HEK293 (cell line): ENCODE results near the gene COG3.

Experiments
- CTCF ChIA-PET: fragments of 350-600 bp; formaldehyde crosslinking; extraction: SDS; loops from one replicate; lab custom pipeline; 2021; ENCODE audit warnings: antibody characterized with exemption; lab: Yijun Ruan, JAX
- POLR2A ChIA-PET: fragments of 300-600 bp; formaldehyde crosslinking; extraction: SDS; loops from one replicate; lab custom pipeline; 2020; ENCODE audit warnings: antibody characterized with exemption, inconsistent platforms; lab: Yijun Ruan, JAX
- H3K27ac ChIP-seq: fragments of 200-500 bp; sonication (Bioruptor generic); 2 replicates; pipeline ENCODE4 v1.5.1; 2014; ENCODE audit warnings: low read depth, low read length, control low read depth, inconsistent platforms; ENCODE audit errors: extremely low read depth
- H3K36me3 ChIP-seq, 2 experiments: fragments of 200-500 bp in 1 of 2; sonication (Bioruptor generic) in 1 of 2; 1 replicate in 1 of 2; 2 replicates in 1 of 2; pipeline ENCODE4 v1.5.1; 2014 to 2017; ENCODE audit warnings: inconsistent platforms in 2 of 2, low read length in 2 of 2; ENCODE audit not compliant: control insufficient read depth in 2 of 2, insufficient read depth in 1 of 2
- H3K4me1 ChIP-seq: fragments of 200-500 bp; sonication (Bioruptor generic); 2 replicates; pipeline ENCODE4 v1.5.1; 2014; ENCODE audit warnings: mild to moderate bottlenecking, low read length, inconsistent platforms; ENCODE audit not compliant: control insufficient read depth, insufficient read depth
- H3K4me3 ChIP-seq: 2 replicates; pipeline ENCODE4 v1.5.1; 2011; ENCODE audit warnings: low read depth, mild to moderate bottlenecking, control low read depth, low read length, moderate library complexity
- H3K9me3 ChIP-seq: fragments of 200-500 bp; sonication (Bioruptor generic); 2 replicates; pipeline ENCODE4 v1.5.1; 2014; ENCODE audit warnings: low read depth, low read length, inconsistent platforms; ENCODE audit not compliant: control insufficient read depth, insufficient read depth
- FEZF1 ChIP-seq: fragments of 450-650 bp; formaldehyde crosslinking; IDR thresholded peaks from 2 replicates; pipeline ENCODE4 v1.5.1; 2016; ENCODE audit warnings: missing biosample characterization, missing genetic modification characterization
- MEIS1 ChIP-seq: sonication (generic); formaldehyde crosslinking; IDR thresholded peaks from 2 replicates; pipeline ENCODE4 v1.8.1; 2022; ENCODE audit warnings: missing genetic modification reagents, mild to moderate bottlenecking, borderline replicate concordance
- REPIN1 ChIP-seq: fragments of 450-650 bp; formaldehyde crosslinking; IDR thresholded peaks from 2 replicates; pipeline ENCODE4 v1.5.1; 2017; ENCODE audit warnings: missing biosample characterization, missing genetic modification characterization, low read depth
- ZBTB1 ChIP-seq: fragments of 450-650 bp; formaldehyde crosslinking; IDR thresholded peaks from 2 replicates; pipeline ENCODE4 v1.5.1; 2016; ENCODE audit warnings: missing biosample characterization, missing genetic modification characterization
- ZBTB8A ChIP-seq: fragments of 450-650 bp; formaldehyde crosslinking; IDR thresholded peaks from 2 replicates; pipeline ENCODE4 v1.5.1; 2016; ENCODE audit warnings: missing biosample characterization, missing genetic modification characterization
- ZFP69B ChIP-seq: fragments of 450-650 bp; formaldehyde crosslinking; IDR thresholded peaks from 2 replicates; pipeline ENCODE4 v1.5.1; 2016; ENCODE audit warnings: missing biosample characterization, missing genetic modification characterization
- ZNF121 ChIP-seq: fragments of 450-650 bp; formaldehyde crosslinking; IDR thresholded peaks from 2 replicates; pipeline ENCODE4 v1.5.1; 2016; ENCODE audit warnings: missing biosample characterization, missing genetic modification characterization
- ZNF155 ChIP-seq: fragments of 450-650 bp; formaldehyde crosslinking; IDR thresholded peaks from 2 replicates; pipeline ENCODE4 v1.5.1; 2016; ENCODE audit warnings: missing biosample characterization, missing genetic modification characterization
- ZNF169 ChIP-seq: fragments of 450-650 bp; formaldehyde crosslinking; IDR thresholded peaks from 2 replicates; pipeline ENCODE4 v1.5.1; 2016; ENCODE audit warnings: missing biosample characterization, missing genetic modification characterization
- ZNF184 ChIP-seq: fragments of 450-650 bp; IDR thresholded peaks from 2 replicates; pipeline ENCODE4 v1.5.1; 2018; ENCODE audit warnings: missing biosample characterization, mild to moderate bottlenecking, missing genetic modification characterization
- ZNF211 ChIP-seq: fragments of 450-650 bp; formaldehyde crosslinking; IDR thresholded peaks from 2 replicates; pipeline ENCODE4 v1.5.1; 2016; ENCODE audit warnings: low read depth, missing biosample characterization, missing genetic modification characterization
- ZNF214 ChIP-seq: fragments of 450-650 bp; formaldehyde crosslinking; IDR thresholded peaks from 2 replicates; pipeline ENCODE4 v1.5.1; 2017; ENCODE audit warnings: missing biosample characterization, mild to moderate bottlenecking, missing genetic modification characterization, borderline replicate concordance
- ZNF335 ChIP-seq: fragments of 450-650 bp; formaldehyde crosslinking; conservative IDR thresholded peaks from 2 replicates; pipeline ENCODE4 v1.5.1; 2016; ENCODE audit warnings: missing biosample characterization, missing genetic modification characterization
- ZNF394 ChIP-seq: fragments of 450-650 bp; formaldehyde crosslinking; IDR thresholded peaks from 2 replicates; pipeline ENCODE4 v1.5.1; 2016; ENCODE audit warnings: missing biosample characterization, missing genetic modification characterization, mild to moderate bottlenecking, moderate library complexity, borderline replicate concordance
- ZNF423 ChIP-seq: fragments of 450-650 bp; formaldehyde crosslinking; IDR thresholded peaks from 2 replicates; pipeline ENCODE4 v1.5.1; 2016; ENCODE audit warnings: missing biosample characterization, missing genetic modification characterization
- ZNF521 ChIP-seq: fragments of 450-650 bp; formaldehyde crosslinking; IDR thresholded peaks from 2 replicates; pipeline ENCODE4 v1.5.1; 2017; ENCODE audit warnings: missing biosample characterization, mild to moderate bottlenecking, missing genetic modification characterization
- ZNF544 ChIP-seq: fragments of 450-650 bp; formaldehyde crosslinking; IDR thresholded peaks from 2 replicates; pipeline ENCODE4 v1.5.0; 2017; ENCODE audit warnings: missing biosample characterization, missing genetic modification characterization
- ZNF549 ChIP-seq: fragments of 450-650 bp; IDR thresholded peaks from 2 replicates; pipeline ENCODE4 v1.5.1; 2018; ENCODE audit warnings: missing biosample characterization, missing genetic modification characterization, mild to moderate bottlenecking, inconsistent platforms, moderate library complexity
- ZNF555 ChIP-seq: fragments of 450-650 bp; formaldehyde crosslinking; conservative IDR thresholded peaks from 2 replicates; pipeline ENCODE4 v1.5.1; 2017; ENCODE audit warnings: missing biosample characterization, mild to moderate bottlenecking, missing genetic modification characterization, inconsistent platforms
- ZNF610 ChIP-seq: fragments of 450-650 bp; formaldehyde crosslinking; IDR thresholded peaks from 2 replicates; pipeline ENCODE4 v1.5.1; 2016; ENCODE audit warnings: missing biosample characterization, missing genetic modification characterization, borderline replicate concordance
- ZNF654 ChIP-seq: fragments of 450-650 bp; formaldehyde crosslinking; IDR thresholded peaks from 2 replicates; pipeline ENCODE4 v1.5.1; 2016; ENCODE audit warnings: low read depth, missing biosample characterization, missing genetic modification characterization
- ZNF670 ChIP-seq: fragments of 450-650 bp; formaldehyde crosslinking; IDR thresholded peaks from 2 replicates; pipeline ENCODE4 v1.5.1; 2016; ENCODE audit warnings: missing biosample characterization, missing genetic modification characterization, low read depth
- ZXDB ChIP-seq: fragments of 450-650 bp; formaldehyde crosslinking; IDR thresholded peaks from 2 replicates; pipeline ENCODE4 v1.5.1; 2016; ENCODE audit warnings: missing biosample characterization, missing genetic modification characterization
- TF ChIP-seq, protein P1 (sequence below): sonication (generic); formaldehyde crosslinking; IDR thresholded peaks from 2 replicates; pipeline ENCODE4 v1.8.1; 2022; ENCODE audit warnings: mild to moderate bottlenecking, moderate library complexity, missing genetic modification reagents
- TF ChIP-seq, protein P2 (sequence below): fragments of 450-650 bp; formaldehyde crosslinking; IDR thresholded peaks from 2 replicates; pipeline ENCODE4 v1.5.1; 2017; ENCODE audit warnings: missing biosample characterization, missing genetic modification characterization
- TF ChIP-seq, protein P3 (sequence below): fragments of 450-650 bp; formaldehyde crosslinking; IDR thresholded peaks from 2 replicates; pipeline ENCODE4 v1.5.1; 2017; ENCODE audit warnings: missing biosample characterization, missing genetic modification characterization
- TF ChIP-seq, protein P4 (sequence below): fragments of 450-650 bp; formaldehyde crosslinking; IDR thresholded peaks from 2 replicates; pipeline ENCODE4 v1.5.1; 2016; ENCODE audit warnings: missing biosample characterization, missing genetic modification characterization

The COG3 gene

DNA sequence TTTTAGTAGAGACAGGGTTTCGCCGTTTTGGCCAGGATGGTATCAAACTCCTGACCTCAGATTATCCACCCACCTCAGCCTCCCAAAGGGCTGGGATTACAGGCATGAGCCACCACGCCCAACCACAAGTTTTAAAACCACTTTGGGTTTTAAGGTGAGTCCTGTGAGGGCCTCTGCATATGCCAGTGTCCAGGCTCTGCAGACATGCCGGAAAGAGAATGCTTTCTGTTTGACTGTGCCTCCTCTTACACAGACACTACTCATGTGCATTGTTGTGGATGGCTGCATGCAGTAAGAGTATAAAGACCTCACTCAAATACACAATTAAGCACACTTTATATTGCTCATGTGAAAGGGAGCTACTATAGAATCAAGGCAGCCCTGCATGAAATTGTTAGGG, 25.7 kb upstream of the COG3 start:
- Histone ChIP-seq H3K4me3 (no peak overlapping the region), H3K36me3 (no peaks in the 10 kb centered on the region), H3K4me1 (0 out of 2 replicates have a peak, but pooled peaks cover 2% of the 10 kb centered on the region), H3K27ac (no peak overlapping the region), H3K9me3 (no peaks in the 10 kb centered on the region)
- no peak for TF ChIP-seq ZBTB1 (tag by site-specific recombination)
- TF ChIP-seq FEZF1 (tag by site-specific recombination), result no peak
- no peak for TF ChIP-seq ZNF610 (tag by site-specific recombination)
- TF ChIP-seq, protein P1, sequence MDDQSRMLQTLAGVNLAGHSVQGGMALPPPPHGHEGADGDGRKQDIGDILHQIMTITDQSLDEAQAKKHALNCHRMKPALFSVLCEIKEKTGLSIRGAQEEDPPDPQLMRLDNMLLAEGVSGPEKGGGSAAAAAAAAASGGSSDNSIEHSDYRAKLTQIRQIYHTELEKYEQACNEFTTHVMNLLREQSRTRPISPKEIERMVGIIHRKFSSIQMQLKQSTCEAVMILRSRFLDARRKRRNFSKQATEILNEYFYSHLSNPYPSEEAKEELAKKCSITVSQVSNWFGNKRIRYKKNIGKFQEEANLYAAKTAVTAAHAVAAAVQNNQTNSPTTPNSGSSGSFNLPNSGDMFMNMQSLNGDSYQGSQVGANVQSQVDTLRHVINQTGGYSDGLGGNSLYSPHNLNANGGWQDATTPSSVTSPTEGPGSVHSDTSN (CRISPR knock-in tag), result no peak
- TF ChIP-seq REPIN1 (tag by site-specific recombination), result no peak
- no peak for TF ChIP-seq ZNF654 (tag by site-specific recombination)
- no peak for TF ChIP-seq ZNF521 (tag by site-specific recombination)
- no peak for TF ChIP-seq ZNF169
- TF ChIP-seq, protein P2, sequence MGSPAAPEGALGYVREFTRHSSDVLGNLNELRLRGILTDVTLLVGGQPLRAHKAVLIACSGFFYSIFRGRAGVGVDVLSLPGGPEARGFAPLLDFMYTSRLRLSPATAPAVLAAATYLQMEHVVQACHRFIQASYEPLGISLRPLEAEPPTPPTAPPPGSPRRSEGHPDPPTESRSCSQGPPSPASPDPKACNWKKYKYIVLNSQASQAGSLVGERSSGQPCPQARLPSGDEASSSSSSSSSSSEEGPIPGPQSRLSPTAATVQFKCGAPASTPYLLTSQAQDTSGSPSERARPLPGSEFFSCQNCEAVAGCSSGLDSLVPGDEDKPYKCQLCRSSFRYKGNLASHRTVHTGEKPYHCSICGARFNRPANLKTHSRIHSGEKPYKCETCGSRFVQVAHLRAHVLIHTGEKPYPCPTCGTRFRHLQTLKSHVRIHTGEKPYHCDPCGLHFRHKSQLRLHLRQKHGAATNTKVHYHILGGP (tag by site-specific recombination), result no peak
- TF ChIP-seq ZXDB (tag by site-specific recombination), result no peak
- TF ChIP-seq ZNF423 (tag by site-specific recombination), result no peak
- no peak for TF ChIP-seq ZNF394 (tag by site-specific recombination)
- TF ChIP-seq ZNF544 (tag by site-specific recombination), result no peak
- ChIA-PET CTCF (no interaction called here), POLR2A (no interaction called here)

DNA sequence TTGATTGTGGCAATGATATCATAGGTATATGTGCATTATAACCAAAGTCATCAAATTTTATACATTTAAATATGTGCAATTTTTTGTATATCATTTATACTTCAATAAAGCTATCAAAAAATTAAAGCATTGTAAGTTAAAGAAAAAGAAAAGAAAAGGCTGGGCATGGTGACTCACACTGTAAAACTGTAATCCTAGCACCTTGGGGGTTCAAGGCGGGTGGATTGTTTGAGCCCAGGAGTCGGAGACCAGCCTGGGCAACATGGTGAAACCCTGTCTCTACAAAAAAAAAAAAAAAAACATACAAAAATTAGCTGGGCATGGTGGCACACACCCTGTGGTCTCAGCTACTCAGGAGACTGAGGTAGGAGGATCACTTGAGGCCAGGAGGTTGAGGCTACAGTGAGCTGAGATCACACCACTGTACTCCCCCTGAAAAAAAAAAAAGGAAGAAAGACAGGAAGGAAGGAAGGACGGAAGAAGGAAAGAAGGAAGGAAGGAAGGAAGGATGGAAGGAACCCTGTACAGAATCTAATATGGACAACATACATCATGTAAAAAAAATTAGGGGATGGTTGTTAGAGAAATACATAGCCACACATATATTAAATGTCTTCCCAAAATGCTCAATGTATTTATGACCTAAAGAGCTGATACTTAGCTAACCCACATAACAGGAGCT, 24.8 kb upstream of the COG3 start:
- ChIA-PET POLR2A (no interaction called here), CTCF (no interaction called here)
- H3K4me1 ChIP-seq, result 0 out of 2 replicates have a peak, but pooled peaks cover 2% of the 10 kb centered on the region
- H3K4me3 ChIP-seq, result no peak overlapping the region
- no peaks in the 10 kb centered on the region for H3K9me3 ChIP-seq
- H3K27ac ChIP-seq, result no peak overlapping the region
- H3K36me3 ChIP-seq, result no peaks in the 10 kb centered on the region
- TF ChIP-seq ZNF121 (tag by site-specific recombination), result no peak
- no peak for TF ChIP-seq MEIS1
- no peak for TF ChIP-seq ZNF670 (tag by site-specific recombination)
- TF ChIP-seq, protein P3, sequence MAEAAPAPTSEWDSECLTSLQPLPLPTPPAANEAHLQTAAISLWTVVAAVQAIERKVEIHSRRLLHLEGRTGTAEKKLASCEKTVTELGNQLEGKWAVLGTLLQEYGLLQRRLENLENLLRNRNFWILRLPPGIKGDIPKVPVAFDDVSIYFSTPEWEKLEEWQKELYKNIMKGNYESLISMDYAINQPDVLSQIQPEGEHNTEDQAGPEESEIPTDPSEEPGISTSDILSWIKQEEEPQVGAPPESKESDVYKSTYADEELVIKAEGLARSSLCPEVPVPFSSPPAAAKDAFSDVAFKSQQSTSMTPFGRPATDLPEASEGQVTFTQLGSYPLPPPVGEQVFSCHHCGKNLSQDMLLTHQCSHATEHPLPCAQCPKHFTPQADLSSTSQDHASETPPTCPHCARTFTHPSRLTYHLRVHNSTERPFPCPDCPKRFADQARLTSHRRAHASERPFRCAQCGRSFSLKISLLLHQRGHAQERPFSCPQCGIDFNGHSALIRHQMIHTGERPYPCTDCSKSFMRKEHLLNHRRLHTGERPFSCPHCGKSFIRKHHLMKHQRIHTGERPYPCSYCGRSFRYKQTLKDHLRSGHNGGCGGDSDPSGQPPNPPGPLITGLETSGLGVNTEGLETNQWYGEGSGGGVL (tag by site-specific recombination), result no peak
- TF ChIP-seq, protein P4, sequence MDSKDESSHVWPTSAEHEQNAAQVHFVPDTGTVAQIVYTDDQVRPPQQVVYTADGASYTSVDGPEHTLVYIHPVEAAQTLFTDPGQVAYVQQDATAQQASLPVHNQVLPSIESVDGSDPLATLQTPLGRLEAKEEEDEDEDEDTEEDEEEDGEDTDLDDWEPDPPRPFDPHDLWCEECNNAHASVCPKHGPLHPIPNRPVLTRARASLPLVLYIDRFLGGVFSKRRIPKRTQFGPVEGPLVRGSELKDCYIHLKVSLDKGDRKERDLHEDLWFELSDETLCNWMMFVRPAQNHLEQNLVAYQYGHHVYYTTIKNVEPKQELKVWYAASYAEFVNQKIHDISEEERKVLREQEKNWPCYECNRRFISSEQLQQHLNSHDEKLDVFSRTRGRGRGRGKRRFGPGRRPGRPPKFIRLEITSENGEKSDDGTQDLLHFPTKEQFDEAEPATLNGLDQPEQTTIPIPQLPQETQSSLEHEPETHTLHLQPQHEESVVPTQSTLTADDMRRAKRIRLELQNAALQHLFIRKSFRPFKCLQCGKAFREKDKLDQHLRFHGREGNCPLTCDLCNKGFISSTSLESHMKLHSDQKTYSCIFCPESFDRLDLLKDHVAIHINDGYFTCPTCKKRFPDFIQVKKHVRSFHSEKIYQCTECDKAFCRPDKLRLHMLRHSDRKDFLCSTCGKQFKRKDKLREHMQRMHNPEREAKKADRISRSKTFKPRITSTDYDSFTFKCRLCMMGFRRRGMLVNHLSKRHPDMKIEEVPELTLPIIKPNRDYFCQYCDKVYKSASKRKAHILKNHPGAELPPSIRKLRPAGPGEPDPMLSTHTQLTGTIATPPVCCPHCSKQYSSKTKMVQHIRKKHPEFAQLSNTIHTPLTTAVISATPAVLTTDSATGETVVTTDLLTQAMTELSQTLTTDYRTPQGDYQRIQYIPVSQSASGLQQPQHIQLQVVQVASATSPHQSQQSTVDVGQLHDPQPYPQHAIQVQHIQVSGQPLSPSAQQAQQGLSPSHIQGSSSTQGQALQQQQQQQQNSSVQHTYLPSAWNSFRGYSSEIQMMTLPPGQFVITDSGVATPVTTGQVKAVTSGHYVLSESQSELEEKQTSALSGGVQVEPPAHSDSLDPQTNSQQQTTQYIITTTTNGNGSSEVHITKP (tag by site-specific recombination), result 0 out of 2 replicates have a peak, but pooled peaks have one; percentile 17
- no peak for TF ChIP-seq ZNF555
- no peak for TF ChIP-seq ZNF211
- no peak for TF ChIP-seq ZNF214
- TF ChIP-seq ZNF184, result no peak
- no peak for TF ChIP-seq ZNF155
- TF ChIP-seq ZBTB8A (tag by site-specific recombination), result no peak
- no peak for TF ChIP-seq ZNF335 (tag by site-specific recombination)
- TF ChIP-seq ZFP69B (tag by site-specific recombination), result peak; percentile 46; the same call in 1 of the 2 replicates
- TF ChIP-seq ZNF549 (tag by site-specific recombination), result no peak
